ENCODE measurements around the gene FNDC3B. TPM values are rescaled to one million over a fixed set of nuclear protein-coding genes. Genes with fewer than 3 reads are reported as not detected.

The FNDC3B gene
- total RNA-seq, 1 donor from 2014 or later, result 160 TPM

GRCh38 chr3:172258624-172259023, 219.2 kb downstream of the FNDC3B start:
- H3K4me1 ChIP-seq, result peaks cover 51% of the 10 kb centered on the region
- no peaks in the 10 kb centered on the region for H3K9me3 ChIP-seq
- intact Hi-C loops (cut with DNase I), result no loop called here
- H3K4me3 ChIP-seq, result no peak overlapping the region
- TF ChIP-seq, protein P1, sequence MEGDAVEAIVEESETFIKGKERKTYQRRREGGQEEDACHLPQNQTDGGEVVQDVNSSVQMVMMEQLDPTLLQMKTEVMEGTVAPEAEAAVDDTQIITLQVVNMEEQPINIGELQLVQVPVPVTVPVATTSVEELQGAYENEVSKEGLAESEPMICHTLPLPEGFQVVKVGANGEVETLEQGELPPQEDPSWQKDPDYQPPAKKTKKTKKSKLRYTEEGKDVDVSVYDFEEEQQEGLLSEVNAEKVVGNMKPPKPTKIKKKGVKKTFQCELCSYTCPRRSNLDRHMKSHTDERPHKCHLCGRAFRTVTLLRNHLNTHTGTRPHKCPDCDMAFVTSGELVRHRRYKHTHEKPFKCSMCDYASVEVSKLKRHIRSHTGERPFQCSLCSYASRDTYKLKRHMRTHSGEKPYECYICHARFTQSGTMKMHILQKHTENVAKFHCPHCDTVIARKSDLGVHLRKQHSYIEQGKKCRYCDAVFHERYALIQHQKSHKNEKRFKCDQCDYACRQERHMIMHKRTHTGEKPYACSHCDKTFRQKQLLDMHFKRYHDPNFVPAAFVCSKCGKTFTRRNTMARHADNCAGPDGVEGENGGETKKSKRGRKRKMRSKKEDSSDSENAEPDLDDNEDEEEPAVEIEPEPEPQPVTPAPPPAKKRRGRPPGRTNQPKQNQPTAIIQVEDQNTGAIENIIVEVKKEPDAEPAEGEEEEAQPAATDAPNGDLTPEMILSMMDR (IDR thresholded peaks at IDR 0.05), result no peak
- no peaks in the 10 kb centered on the region for H3K27me3 ChIP-seq
- DNase-seq (no peak), ATAC-seq (no peak)
- H3K27ac ChIP-seq, result peak overlapping the region; percentile 51
- peaks cover 27% of the 10 kb centered on the region for H3K36me3 ChIP-seq

DNA sequence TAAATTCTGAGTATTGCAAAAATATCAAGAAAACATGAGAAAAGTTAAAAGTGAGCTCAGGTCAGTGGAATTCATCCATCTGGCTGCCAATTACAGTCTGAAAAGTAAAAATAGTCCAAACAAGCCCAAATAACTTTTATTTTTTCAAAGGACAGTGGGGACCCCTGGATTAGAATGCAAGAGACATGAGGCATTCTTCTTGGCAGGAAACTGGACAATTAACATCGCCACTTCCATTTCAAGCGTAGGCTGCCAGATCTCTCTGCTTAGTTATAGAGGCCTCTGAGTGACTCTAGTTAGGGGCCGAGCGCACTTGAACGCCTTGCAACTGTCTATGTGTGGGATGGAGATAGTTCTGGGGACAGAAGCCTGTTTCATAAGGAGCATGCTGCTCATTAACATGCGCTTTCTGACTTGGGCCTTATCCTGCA, 219.7 kb downstream of the FNDC3B start:
- Histone ChIP-seq H3K27me3 (no peaks in the 10 kb centered on the region), H3K4me1 (peaks cover 55% of the 10 kb centered on the region), H3K36me3 (peaks cover 30% of the 10 kb centered on the region), H3K9me3 (no peaks in the 10 kb centered on the region), H3K4me3 (no peak overlapping the region), H3K27ac (no peak overlapping the region)
- intact Hi-C loops (cut with DNase I), result no loop called here
- TF ChIP-seq, protein P1 (IDR thresholded peaks at IDR 0.05), result no peak
- no peak for DNase-seq
- no peak for ATAC-seq

- TF ChIP-seq, protein P1 (IDR thresholded peaks at IDR 0.05), result no peak
- intact Hi-C loops (cut with DNase I), result no loop called here
Measured at GRCh38 chr3:172259726-172260248, 220.4 kb downstream of the FNDC3B start.

DNA sequence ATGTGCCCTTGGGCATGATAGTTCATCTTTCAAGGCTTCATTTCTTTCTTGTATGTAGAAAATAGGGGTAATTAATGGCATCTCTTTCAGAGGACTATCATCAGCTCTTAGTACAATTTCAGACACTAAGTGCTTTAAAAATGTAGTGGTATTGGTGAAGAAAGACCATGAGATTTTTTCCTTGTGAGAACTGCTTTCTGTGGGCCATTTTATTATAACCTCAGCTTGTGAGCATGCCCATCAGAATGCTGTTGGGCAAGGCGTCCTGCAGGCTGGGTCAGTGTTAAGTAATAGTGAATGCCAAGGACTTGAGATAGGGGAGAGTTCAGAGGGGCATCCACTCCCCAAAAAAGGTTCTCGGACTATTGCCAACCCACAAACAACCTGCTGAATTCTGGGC, 221.0 kb downstream of the FNDC3B start:
- no peak overlapping the region for H3K4me3 ChIP-seq
- ATAC-seq, result peak; percentile 47

More at GRCh38 chr3:172259726-172260248, 220.4 kb downstream of the FNDC3B start:
- ATAC-seq (no peak), DNase-seq (no peak)
- Histone ChIP-seq H3K9me3 (no peaks in the 10 kb centered on the region), H3K4me3 (no peak overlapping the region), H3K27me3 (no peaks in the 10 kb centered on the region), H3K4me1 (peaks cover 59% of the 10 kb centered on the region), H3K27ac (no peak overlapping the region), H3K36me3 (peaks cover 24% of the 10 kb centered on the region)

GRCh38 chr3:172261054-172261453, 221.7 kb downstream of the FNDC3B start:
- no peak overlapping the region for H3K27ac ChIP-seq
- peaks cover 49% of the 10 kb centered on the region for H3K4me1 ChIP-seq
- no peaks in the 10 kb centered on the region for H3K9me3 ChIP-seq
- no peak overlapping the region for H3K4me3 ChIP-seq
- TF ChIP-seq, protein P1 (IDR thresholded peaks at IDR 0.05), result no peak
- intact Hi-C loops (cut with DNase I), result no loop called here
- ATAC-seq (peak; percentile 34), DNase-seq (no peak)
- no peaks in the 10 kb centered on the region for H3K27me3 ChIP-seq
- H3K36me3 ChIP-seq, result peaks cover 14% of the 10 kb centered on the region

More for the DNA sequence above, 221.0 kb downstream of the FNDC3B start:
- Histone ChIP-seq H3K4me1 (peaks cover 56% of the 10 kb centered on the region), H3K27me3 (no peaks in the 10 kb centered on the region), H3K9me3 (no peaks in the 10 kb centered on the region), H3K36me3 (peaks cover 20% of the 10 kb centered on the region), H3K27ac (peak overlapping the region; percentile 31)
- TF ChIP-seq, protein P1 (IDR thresholded peaks at IDR 0.05), result no peak
- intact Hi-C loops (cut with DNase I), result no loop called here
- DNase-seq, result no peak

Measured in upper lobe of right lung (tissue), 1 donor.